PFSK-1 (cell line): ENCODE data around the gene MUC20.

Experiments used
- FOXP2 ChIP-seq: optimal IDR thresholded peaks from 2 replicates; pipeline ENCODE3; 2011; ENCODE audit warnings: borderline replicate concordance, control low read depth, inconsistent platforms; ENCODE audit not compliant: insufficient read depth; ENCODE audit errors: extremely low read length, extremely low read depth
- POLR2AphosphoS5 ChIP-seq: IDR thresholded peaks from 2 replicates; pipeline ENCODE4 v1.6.1; 2012; ENCODE audit warnings: low read depth, mild to moderate bottlenecking, control low read depth, low read length, moderate library complexity
- REST ChIP-seq, 2 experiments: IDR thresholded peaks; 2 replicates each; pipeline versions ENCODE4 v1.6.1 to v1.8.0; 2011 to 2012; ENCODE audit warnings: low read depth in 2 of 2, low read length in 2 of 2, control low read depth in 1 of 2, inconsistent platforms in 1 of 2, mild to moderate bottlenecking in 1 of 2, moderate library complexity in 1 of 2; ENCODE audit not compliant: insufficient read depth in 1 of 2
- SIN3A ChIP-seq: IDR thresholded peaks from 2 replicates; pipeline ENCODE4 v1.6.1; 2012; ENCODE audit warnings: mild to moderate bottlenecking, low read length, moderate library complexity, borderline replicate concordance; ENCODE audit not compliant: insufficient read depth
- TAF1 ChIP-seq: IDR thresholded peaks from 2 replicates; pipeline ENCODE4 v1.6.1; 2012; ENCODE audit warnings: low read length, control low read depth, borderline replicate concordance; ENCODE audit not compliant: insufficient read depth

Gene MUC20

DNA sequence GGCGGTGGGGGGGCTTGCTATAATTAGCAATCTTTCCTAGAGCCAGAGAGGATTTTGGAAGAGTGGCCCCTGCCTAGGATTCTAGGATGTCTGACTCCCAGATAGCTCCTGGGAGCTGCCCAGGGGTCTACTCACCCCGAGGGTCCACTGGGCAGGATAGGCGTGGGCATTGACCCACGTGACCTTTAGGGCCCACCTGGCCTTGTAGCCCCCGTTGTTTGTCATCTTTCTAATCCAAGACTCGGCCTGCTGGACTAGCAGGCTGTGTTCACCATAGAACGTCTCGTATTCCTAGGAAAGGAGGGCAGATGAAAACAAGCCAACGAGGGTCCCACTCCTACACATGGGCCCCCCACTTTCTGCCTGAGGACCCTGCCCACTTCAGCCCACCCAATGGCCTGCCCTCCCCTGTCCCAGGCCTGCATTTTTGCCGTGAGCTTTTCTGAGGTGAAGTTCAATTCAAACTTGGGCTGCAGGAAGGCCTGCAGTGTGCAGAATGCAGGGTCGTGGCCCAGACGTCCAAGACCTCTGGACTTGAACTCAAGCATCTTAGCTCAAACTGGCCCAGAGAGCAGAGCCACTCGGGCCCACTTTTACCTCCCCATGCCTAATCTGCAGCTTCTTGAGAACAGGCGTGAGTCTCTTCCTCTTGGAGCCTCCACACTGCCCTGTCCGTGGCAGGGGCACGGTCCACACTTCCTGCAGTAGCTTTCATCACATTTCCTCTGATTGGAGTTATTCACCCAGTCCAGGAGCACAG is 49.5 kb downstream of the MUC20 start:
- TF ChIP-seq TAF1 (no peak), REST (IDR thresholded peaks at IDR 0.05; ENCODE audit: insufficient read depth in 1 of 2, low read depth in 2 of 2, low read length in 2 of 2) (no peak), FOXP2 (no peak), POLR2AphosphoS5 (no peak), SIN3A (no peak)

- TF ChIP-seq FOXP2: no peak
- no peak for TF ChIP-seq REST (IDR thresholded peaks at IDR 0.05; ENCODE audit: insufficient read depth in 1 of 2, low read depth in 2 of 2, low read length in 2 of 2)
- TF ChIP-seq TAF1: no peak
- no peak for TF ChIP-seq SIN3A
- TF ChIP-seq POLR2AphosphoS5: no peak
Observed at GRCh38 chr3:195771646-195772300, 51.0 kb downstream of the MUC20 start.

DNA sequence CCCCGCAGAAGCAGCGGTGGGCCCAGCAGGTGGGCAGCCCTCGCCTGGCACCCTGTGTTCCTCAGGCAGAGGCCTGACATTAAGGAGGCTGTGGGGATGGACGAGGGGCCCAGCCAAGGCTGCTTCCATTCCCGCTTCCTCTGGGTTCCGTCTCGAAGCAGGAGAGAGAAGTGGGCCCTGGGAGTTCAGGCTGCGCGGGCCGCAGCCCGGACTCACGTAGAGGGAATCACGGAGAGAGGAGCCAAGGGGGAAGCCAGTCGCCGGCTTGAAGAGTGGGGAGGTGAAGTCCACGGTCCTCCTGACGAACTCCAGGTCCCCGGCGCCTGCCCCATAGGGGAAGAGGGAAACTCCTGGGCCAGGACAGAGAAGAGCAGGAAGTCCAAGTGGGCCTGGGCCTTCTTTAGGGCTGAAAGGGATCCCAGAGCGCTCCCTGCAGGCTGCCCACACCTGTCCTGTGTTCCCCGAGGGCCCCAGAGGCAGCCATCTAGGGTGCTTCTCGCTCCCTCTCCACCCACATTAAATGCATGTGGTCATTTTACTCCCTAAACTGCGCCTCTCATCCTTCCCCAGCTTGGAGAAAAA is 53.3 kb downstream of the MUC20 start:
- TF ChIP-seq REST (IDR thresholded peaks at IDR 0.05; ENCODE audit: insufficient read depth in 1 of 2, low read depth in 2 of 2, low read length in 2 of 2) (no peak), FOXP2 (no peak), POLR2AphosphoS5 (no peak), SIN3A (no peak), TAF1 (no peak)

DNA sequence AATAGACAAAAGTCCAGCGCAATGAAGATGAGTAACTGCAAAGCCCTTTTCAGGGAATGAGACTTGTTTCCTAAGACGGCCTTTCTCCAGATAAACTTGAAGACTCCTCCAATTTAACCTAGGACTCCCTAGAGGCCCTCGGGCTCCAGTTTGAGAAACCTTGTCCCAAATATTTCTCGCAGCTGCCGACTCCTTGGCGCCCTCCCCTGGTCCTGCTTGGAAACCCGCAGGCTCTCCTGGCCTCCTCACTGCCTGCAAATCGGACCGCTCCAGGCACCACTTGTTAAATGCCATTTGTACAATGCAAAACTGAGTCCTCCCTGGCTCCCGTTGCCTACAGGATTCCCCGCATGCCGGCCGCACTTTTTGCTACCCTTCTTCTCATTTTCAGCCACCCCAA is 54.1 kb downstream of the MUC20 start:
- no peak for TF ChIP-seq REST (IDR thresholded peaks at IDR 0.05; ENCODE audit: insufficient read depth in 1 of 2, low read depth in 2 of 2, low read length in 2 of 2)
- TF ChIP-seq FOXP2: no peak
- TF ChIP-seq POLR2AphosphoS5: no peak
- TF ChIP-seq TAF1: no peak
- TF ChIP-seq SIN3A: no peak
